Middle frontal gyrus (tissue), 1 donor: ENCODE measurements around the gene NMNAT1.
"Not testable (repeated sequence)": the region's sequence is repeated elsewhere in the genome, so short reads cannot be mapped to it uniquely, and the experiment has no call there.

Experiments used
- DNase-seq: peaks from one replicate; pipeline ENCODE4 v3.0.0-alpha.2; 2015; ENCODE audit warnings: low spot score; ENCODE audit errors: extremely low spot score

The NMNAT1 gene

GRCh38 chr1:9920606-9921005, 22.7 kb upstream of the NMNAT1 start:
- DNase-seq = no peak

GRCh38 chr1:9922342-9922741, 20.9 kb upstream of the NMNAT1 start:
- DNase-seq = no peak

GRCh38 chr1:9927259-9927658, 16.0 kb upstream of the NMNAT1 start:
- no peak for DNase-seq

- DNase-seq = no peak
These were observed 13.6 kb upstream of the NMNAT1 start for GRCh38 chr1:9929431-9930385.

- peak; percentile 15 for DNase-seq
These were observed 806 bp upstream of the NMNAT1 start for GRCh38 chr1:9942399-9942938.

- no peak for DNase-seq
These were observed 3.0 kb downstream of the NMNAT1 start for GRCh38 chr1:9946315-9946714.

- no peak for DNase-seq
These were observed 14.5 kb downstream of the NMNAT1 start for GRCh38 chr1:9957726-9958125.

GRCh38 chr1:9960011-9960410, 16.7 kb downstream of the NMNAT1 start:
- DNase-seq = no peak

- no peak for DNase-seq
These were observed 17.7 kb downstream of the NMNAT1 start for GRCh38 chr1:9960706-9961562.

- no peak for DNase-seq
These were observed 41.0 kb downstream of the NMNAT1 start for GRCh38 chr1:9984253-9984652.

- no peak for DNase-seq
These were observed 41.7 kb downstream of the NMNAT1 start for GRCh38 chr1:9985001-9985400.

- DNase-seq = no peak
These were observed 46.5 kb downstream of the NMNAT1 start for GRCh38 chr1:9989773-9990172.

- DNase-seq = no peak
These were observed 47.7 kb downstream of the NMNAT1 start for GRCh38 chr1:9990944-9991343.

- no peak for DNase-seq
These were observed 49.6 kb downstream of the NMNAT1 start for GRCh38 chr1:9992910-9993309.

- DNase-seq = no peak
These were observed 50.3 kb downstream of the NMNAT1 start for GRCh38 chr1:9993561-9994075.

- no peak for DNase-seq
These were observed 53.6 kb downstream of the NMNAT1 start, which contains the start of gene RBP7 for GRCh38 chr1:9996624-9997582. Gene RBP7 (plus strand): TSS chr1:9997228. CDS start chr1:9997259, 31 bp downstream.

GRCh38 chr1:10001016-10001665, 57.9 kb downstream of the NMNAT1 start:
- peak; percentile 52 for DNase-seq

GRCh38 chr1:10005248-10005647, 62.0 kb downstream of the NMNAT1 start:
- not testable (repeated sequence) for DNase-seq

GRCh38 chr1:10007169-10007568, 63.9 kb downstream of the NMNAT1 start:
- DNase-seq = no peak

GRCh38 chr1:10014016-10014415, 70.7 kb downstream of the NMNAT1 start:
- no peak for DNase-seq
